Stimulated activated CD4-positive, alpha-beta T cell treated with anti-CD3 and anti-CD28 coated beads, Interleukin-15, amount 100 ng/mL, for 24 hours (primary cell): ENCODE data around the gene LAMTOR1.
A peak's percentile ranks its signal among the peaks of the same experiment; 100 is the strongest.

ENCODE experiments used
- DNase-seq: peaks from one replicate; pipeline ENCODE4 v3.0.0-alpha.2; 2020

LAMTOR1 gene

DNA sequence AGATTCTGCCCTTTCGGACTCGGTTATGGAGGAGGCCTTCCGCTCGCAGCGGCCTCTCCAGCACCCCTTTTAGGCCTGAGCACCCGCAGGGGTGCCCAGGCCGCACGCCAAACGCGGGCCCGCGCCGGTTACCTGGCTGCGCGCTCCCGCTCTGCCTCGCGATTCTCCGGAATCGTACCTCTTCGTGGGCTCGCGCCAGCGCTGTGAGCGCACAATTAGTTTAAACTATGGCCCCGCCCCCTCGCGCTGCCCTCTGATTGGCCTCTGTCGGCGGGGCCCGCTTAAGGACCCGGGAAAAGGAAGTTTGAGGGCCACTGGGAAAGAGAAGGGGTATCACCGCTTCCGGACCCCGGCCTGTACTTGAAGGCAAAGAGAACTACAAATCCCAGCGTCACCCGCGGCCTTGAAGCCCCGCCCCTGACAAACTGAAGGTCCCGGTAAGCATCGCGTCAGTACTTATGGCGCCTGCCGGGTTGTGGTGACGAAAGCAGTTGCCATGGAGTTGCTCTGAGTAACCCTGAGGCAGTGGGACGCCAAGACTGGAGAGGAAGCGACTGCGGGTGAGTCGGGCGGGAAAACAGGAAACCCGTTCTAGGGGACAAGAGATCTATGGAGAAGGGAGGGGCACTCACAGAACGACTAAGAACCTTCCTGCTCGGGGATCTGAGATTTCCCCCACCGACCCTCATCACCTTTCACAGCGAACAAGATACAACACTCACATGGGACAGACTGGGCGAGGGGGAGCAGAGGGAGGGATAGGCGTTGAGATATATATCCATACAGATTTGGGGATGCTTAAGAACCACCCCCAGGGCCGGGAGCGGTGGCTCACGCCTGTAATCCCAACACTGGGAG is 22.5 kb downstream of the LAMTOR1 start, which contains the start of the genes LRRC51 and NUMA1:
TSS of gene LRRC51 (plus strand) at position 525 of the 858 bp plus-strand sequence. CDS start 8,234 bp downstream, outside the sequence.
TSS of gene NUMA1 (minus strand) at position 217 of the 858 bp plus-strand sequence. CDS start 44,599 bp downstream, outside the sequence.
- peak; percentile 99 for DNase-seq

GRCh38 chr11:72079819-72080325 is 23.2 kb downstream of the LAMTOR1 start:
- no peak for DNase-seq

DNA sequence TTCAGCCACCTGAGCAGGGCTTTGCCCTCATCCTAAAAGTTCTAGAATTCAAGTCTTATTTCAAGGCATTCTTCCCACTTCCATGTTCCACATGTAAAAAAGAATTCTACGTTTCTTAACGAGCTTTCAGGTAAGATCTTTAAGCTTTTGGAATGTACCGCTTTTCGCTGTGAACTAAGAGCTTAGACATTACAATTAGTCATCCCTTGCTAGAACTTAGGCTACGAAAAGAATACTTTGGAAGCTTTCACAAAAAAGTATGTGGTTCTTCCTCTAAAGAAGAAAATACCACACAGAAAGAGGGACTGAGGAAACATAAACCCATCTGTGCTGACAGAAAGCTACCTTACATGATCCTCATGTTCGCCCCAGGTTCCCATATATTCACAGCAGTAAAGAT is 24.6 kb downstream of the LAMTOR1 start:
- DNase-seq, result no peak

- DNase-seq, result no peak
Measured at GRCh38 chr11:72075756-72076155, 27.3 kb downstream of the LAMTOR1 start.

DNA sequence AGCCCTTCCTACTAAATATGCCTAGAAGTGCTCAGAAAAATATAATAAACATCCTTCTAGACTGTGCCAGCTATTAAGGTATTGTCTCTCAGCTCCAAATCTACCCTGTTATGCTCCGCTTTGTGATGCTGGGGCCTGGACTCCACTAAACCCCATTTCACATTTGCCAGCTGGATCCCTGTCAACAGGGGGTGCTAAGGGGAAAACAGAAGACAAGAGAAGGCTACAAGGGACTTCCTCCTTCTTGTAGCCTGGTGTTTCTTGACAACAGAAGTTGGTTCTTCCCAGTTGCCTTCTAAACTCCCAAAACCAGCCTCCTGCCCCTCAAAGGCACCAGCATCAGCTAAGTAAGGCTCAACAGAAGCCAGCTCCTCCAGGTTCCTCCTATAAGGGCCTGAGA is 28.0 kb downstream of the LAMTOR1 start:
- DNase-seq, result no peak

DNA sequence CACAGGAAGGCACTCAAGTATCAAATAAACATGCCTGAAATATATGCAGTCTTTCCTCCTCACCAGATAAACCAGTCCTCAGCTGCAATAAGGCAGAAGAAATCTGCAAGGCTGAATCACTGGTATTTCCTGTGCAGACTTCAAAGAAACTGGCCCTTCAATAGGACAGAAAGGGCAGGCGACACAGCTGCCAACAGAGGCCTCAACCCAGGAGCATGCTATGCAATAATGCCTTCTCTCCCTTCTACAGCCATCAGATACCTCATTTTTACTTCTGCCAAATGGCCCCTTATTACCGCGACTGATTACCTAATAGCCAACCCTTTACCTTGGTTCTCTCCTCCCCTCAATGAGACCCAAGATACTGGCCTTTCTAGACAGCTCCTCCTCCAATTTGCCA is 30.7 kb downstream of the LAMTOR1 start:
- no peak for DNase-seq

GRCh38 chr11:72070491-72070890 is 32.6 kb downstream of the LAMTOR1 start:
- no peak for DNase-seq

DNA sequence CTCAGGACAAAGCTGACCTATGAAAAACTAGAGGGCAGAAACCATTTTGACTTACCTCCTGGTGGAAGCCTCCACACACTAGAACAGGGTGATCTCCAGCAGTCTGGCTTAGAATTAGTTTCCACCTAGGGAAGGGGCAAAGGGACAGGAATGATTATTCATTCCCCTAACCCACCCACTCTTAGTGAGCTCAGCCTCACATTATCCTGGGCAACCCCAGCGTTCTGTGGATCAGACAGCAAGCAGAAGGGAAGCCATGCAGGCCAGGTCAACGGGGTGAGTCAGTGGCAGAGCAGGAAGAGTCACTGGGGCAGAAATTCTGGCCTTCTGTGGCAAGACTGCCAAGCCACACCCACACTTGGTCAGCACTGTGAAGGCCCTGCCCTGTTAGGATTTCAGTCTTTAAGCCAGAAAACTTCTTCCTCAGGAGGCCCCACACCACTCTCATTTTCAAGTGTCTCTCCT is 33.3 kb downstream of the LAMTOR1 start:
- peak; percentile 16 for DNase-seq

DNA sequence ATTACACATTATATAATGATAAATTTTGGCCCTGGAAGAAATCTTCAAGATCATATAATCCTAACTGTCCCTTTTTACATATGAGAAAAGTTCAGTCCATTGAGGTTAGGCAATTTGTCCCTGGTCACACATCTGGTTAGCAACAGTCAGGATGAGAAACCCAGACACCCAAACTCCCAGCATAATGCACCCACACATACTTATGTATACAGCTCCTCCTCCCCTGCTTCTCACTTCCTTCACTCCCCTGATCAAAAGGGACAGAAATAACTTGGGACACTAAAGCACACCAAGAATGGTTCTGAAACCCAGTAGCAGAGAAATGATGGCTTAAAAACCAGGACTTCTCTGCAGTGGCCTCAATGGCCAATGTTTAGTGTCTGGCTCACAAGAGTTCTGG is 33.9 kb downstream of the LAMTOR1 start:
- no peak for DNase-seq

- no peak for DNase-seq
Measured at GRCh38 chr11:72067676-72068075, 35.4 kb downstream of the LAMTOR1 start.

GRCh38 chr11:72067266-72067665 is 35.8 kb downstream of the LAMTOR1 start:
- no peak for DNase-seq

DNA sequence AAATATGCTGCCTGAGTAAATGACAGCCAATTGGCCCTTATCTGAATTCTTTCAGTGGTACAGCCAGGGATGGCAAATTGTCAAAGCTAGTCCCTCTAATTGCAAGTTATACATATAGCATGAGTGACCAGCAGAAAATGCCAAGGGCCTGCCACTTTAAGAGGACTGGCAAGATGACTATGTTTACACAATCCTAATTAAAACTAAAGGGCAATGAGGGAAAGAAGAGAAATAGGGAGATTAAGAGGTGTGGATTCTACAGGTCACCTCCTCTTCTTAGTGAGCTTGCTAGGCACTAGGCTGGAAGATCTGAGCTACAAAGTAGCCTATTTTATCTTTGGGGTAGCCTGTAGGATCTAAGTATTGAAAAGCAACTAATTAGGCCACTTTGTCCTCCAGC is 36.2 kb downstream of the LAMTOR1 start:
- no peak for DNase-seq

DNA sequence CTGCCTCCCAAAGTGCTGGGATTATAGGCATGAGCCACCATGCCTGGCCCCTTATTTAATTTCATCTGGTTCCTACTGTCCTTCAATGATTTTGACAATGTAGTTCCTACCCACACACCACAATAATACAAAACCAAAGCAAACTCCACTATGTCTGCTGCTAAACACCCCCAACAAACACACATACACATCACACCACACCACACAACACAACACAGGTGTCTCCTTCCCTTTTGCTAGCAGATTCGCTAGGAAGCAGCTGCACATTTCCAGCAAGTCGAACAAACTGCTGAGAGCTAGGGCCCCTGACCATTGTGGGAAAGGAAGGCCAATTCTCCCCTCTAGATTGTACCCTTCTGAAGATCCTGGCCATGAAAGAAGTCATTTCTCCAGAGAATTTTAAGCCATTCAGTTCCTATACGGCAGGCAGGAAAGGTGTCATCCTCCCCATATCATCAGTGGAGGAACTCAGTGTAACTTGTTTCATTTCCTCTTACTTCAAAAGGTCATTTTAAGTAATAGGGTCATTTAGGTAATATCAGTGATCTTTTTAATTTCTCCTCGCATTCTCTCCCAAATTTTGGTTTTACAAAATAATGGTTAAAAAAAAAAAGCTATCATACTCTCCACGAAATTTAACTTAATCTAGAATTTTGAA is 41.2 kb downstream of the LAMTOR1 start:
- DNase-seq, result no peak

DNA sequence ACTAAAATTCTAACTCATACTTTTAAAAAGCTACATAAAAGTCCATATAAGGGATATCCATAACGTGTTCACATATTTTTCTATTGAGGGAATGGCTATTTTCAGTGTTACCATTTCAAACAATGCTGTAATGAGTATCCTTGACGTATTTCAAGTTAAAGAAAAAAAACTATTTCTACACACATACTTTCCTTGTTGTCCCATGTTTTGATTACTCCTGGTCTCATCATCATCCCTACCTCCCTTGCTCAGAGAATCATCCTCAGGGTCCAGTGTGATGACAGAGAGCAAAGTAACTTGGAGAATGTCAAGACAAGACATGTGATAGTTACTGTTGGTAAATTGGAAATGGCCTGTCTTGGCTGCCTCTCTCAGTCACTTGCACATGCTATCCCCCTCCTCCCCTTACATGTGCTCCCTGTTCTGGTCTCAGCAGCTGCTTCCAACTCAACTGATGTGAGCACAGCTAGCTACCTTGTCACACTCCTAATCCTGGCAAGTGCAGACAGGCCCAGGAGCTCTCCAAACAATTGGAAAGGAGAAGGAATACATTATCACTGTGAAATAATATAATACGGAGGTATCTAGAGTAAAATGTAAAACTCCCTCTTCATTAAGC is 44.6 kb downstream of the LAMTOR1 start:
- DNase-seq, result no peak

DNA sequence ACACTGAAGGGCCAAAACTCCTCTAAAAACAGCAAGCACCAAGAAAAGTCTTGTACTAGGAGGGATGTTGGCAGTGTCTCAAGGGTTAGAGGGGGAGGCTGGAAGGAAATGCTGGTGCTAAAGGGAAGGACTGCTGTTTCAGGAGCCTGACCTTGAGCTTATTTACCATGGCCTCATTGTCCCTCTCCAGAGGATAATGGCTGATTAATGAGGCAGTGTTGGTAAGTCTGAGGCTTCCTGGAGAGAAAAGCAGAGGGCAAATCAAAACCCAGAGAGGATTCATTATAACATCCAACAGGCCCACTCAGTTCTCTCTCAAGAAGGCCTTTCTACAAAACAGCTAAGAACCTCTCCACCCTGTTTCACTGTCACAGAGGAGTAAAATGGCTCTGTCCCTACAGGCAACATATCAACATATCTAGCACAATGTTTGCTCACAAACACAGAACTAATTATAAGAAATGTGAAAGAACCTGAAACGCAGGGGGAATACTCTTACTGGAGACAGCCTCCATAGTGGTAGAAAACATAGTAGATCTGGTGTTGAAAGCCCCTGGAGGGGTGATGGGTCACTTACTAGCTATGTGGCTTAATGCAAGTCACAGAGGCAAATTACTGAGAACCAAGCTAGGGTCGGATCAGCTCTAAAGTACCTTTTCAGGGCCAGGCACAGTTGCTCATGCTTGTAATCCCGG is 54.2 kb downstream of the LAMTOR1 start:
- no peak for DNase-seq
